HAP-1 (cell line): ENCODE data around the gene MINDY4B.

Experiments used
- DNase-seq, 2 experiments: peaks; one replicate each; pipeline ENCODE4 v3.0.0-alpha.2; 2016 to 2020; ENCODE audit warnings: low spot score in 2 of 2
- H3K27me3 ChIP-seq: fragments of 250-450 bp; sonication (Bioruptor Pico); 2 replicates; pipeline ENCODE4 v1.5.1; 2020; ENCODE audit warnings: low read depth, mild to moderate bottlenecking, moderate library complexity
- H3K36me3 ChIP-seq: fragments of 250-450 bp; sonication (Bioruptor Pico); replicated peaks from 2 replicates; pipeline ENCODE4 v1.5.1; 2020; ENCODE audit warnings: mild to moderate bottlenecking
- H3K4me1 ChIP-seq: fragments of 250-450 bp; sonication (Bioruptor Pico); 2 replicates; pipeline ENCODE4 v1.5.1; 2020; ENCODE audit warnings: mild to moderate bottlenecking
- H3K4me3 ChIP-seq: fragments of 250-450 bp; sonication (Bioruptor Pico); 2 replicates; pipeline ENCODE4 v1.5.1; 2020; ENCODE audit warnings: mild to moderate bottlenecking, moderate library complexity
- H3K9me3 ChIP-seq: fragments of 250-450 bp; sonication (Bioruptor Pico); 2 replicates; pipeline ENCODE4 v1.5.1; 2020; ENCODE audit warnings: mild to moderate bottlenecking, moderate library complexity
- in situ Hi-C: fragments of 300-500 bp; cut with MboI; formaldehyde crosslinking; loops from 3 replicates; pipeline ENCODE4 v1.14.3; 2020; ENCODE audit warnings: low sequenced_read_pairs, inconsistent platforms, mixed read lengths

Gene MINDY4B

GRCh38 chr3:150905339-150905738 lies at the start of gene MINDY4B:
MINDY4B (minus strand) TSS chr3:150905439; CDS start chr3:150905439, 0 bp downstream.
- Histone ChIP-seq H3K9me3 (no peaks in the 10 kb centered on the region), H3K36me3 (no peaks in the 10 kb centered on the region), H3K4me3 (no peak within 1 kb of the TSS), H3K4me1 (no peaks in the 10 kb centered on the region), H3K27me3 (peaks cover 50% of the 10 kb centered on the region)
- in situ Hi-C loops = loop anchor here (25.0 kb wide), 1 partner anchor 232 kb away; no protein-coding TSS in a partner anchor
- no peak for DNase-seq

GRCh38 chr3:150951923-150952322 lies 46.7 kb upstream of the MINDY4B start:
- in situ Hi-C loops = no loop called here

GRCh38 chr3:150945226-150946032 lies 40.2 kb upstream of the MINDY4B start:
- Histone ChIP-seq H3K27me3 (peaks cover 8% of the 10 kb centered on the region), H3K4me3 (no peak overlapping the region), H3K36me3 (no peaks in the 10 kb centered on the region), H3K9me3 (no peaks in the 10 kb centered on the region), H3K4me1 (no peaks in the 10 kb centered on the region)
- DNase-seq = no peak
- in situ Hi-C loops = no loop called here

More at GRCh38 chr3:150951923-150952322, 46.7 kb upstream of the MINDY4B start:
- Histone ChIP-seq H3K9me3 (no peaks in the 10 kb centered on the region), H3K36me3 (no peaks in the 10 kb centered on the region), H3K4me1 (no peaks in the 10 kb centered on the region), H3K4me3 (no peak overlapping the region), H3K27me3 (peaks cover 45% of the 10 kb centered on the region)
- no peak for DNase-seq

GRCh38 chr3:150942221-150942620 lies 37.0 kb upstream of the MINDY4B start:
- H3K9me3 ChIP-seq = no peaks in the 10 kb centered on the region
- H3K4me1 ChIP-seq = no peaks in the 10 kb centered on the region
- H3K27me3 ChIP-seq = no peaks in the 10 kb centered on the region; the same call in 1 of the 2 replicates
- in situ Hi-C loops = no loop called here
- DNase-seq = no peak
- H3K4me3 ChIP-seq = no peak overlapping the region
- no peaks in the 10 kb centered on the region for H3K36me3 ChIP-seq

- Histone ChIP-seq H3K9me3 (no peaks in the 10 kb centered on the region), H3K27me3 (peaks cover 3% of the 10 kb centered on the region; the same call in 1 of the 2 replicates), H3K36me3 (no peaks in the 10 kb centered on the region), H3K4me3 (no peak overlapping the region), H3K4me1 (no peaks in the 10 kb centered on the region)
- DNase-seq = no peak
- in situ Hi-C loops = no loop called here
Observed at GRCh38 chr3:150936693-150937092, 31.5 kb upstream of the MINDY4B start.

- H3K27me3 ChIP-seq = peaks cover 16% of the 10 kb centered on the region; the same call in 1 of the 2 replicates
- no peak overlapping the region for H3K4me3 ChIP-seq
- no peaks in the 10 kb centered on the region for H3K4me1 ChIP-seq
- in situ Hi-C loops = no loop called here
- DNase-seq = no peak
- no peaks in the 10 kb centered on the region for H3K36me3 ChIP-seq
- no peaks in the 10 kb centered on the region for H3K9me3 ChIP-seq
Observed at GRCh38 chr3:150933473-150933995, 28.3 kb upstream of the MINDY4B start.

- in situ Hi-C loops = no loop called here
- Histone ChIP-seq H3K36me3 (no peaks in the 10 kb centered on the region), H3K27me3 (0 out of 2 replicates have a peak, but pooled peaks cover 16% of the 10 kb centered on the region), H3K4me3 (no peak overlapping the region), H3K4me1 (no peaks in the 10 kb centered on the region), H3K9me3 (no peaks in the 10 kb centered on the region)
- DNase-seq = no peak
Observed at GRCh38 chr3:150931745-150932144, 26.5 kb upstream of the MINDY4B start.

GRCh38 chr3:150930839-150931238 lies 25.6 kb upstream of the MINDY4B start:
- no peaks in the 10 kb centered on the region for H3K4me1 ChIP-seq
- DNase-seq = no peak
- in situ Hi-C loops = no loop called here
- no peak overlapping the region for H3K4me3 ChIP-seq
- no peaks in the 10 kb centered on the region for H3K36me3 ChIP-seq
- H3K9me3 ChIP-seq = no peaks in the 10 kb centered on the region
- H3K27me3 ChIP-seq = 0 out of 2 replicates have a peak, but pooled peaks cover 16% of the 10 kb centered on the region

GRCh38 chr3:150928234-150928633 lies 23.0 kb upstream of the MINDY4B start:
- DNase-seq = no peak
- 0 out of 2 replicates have a peak, but pooled peaks cover 13% of the 10 kb centered on the region for H3K27me3 ChIP-seq
- in situ Hi-C loops = no loop called here

GRCh38 chr3:150926328-150926727 lies 21.1 kb upstream of the MINDY4B start:
- no peaks in the 10 kb centered on the region for H3K4me1 ChIP-seq
- H3K9me3 ChIP-seq = no peaks in the 10 kb centered on the region
- no peak for DNase-seq
- in situ Hi-C loops = no loop called here
- H3K36me3 ChIP-seq = no peaks in the 10 kb centered on the region
- 0 out of 2 replicates have a peak, but pooled peaks cover 11% of the 10 kb centered on the region for H3K27me3 ChIP-seq
- no peak overlapping the region for H3K4me3 ChIP-seq

More at GRCh38 chr3:150928234-150928633, 23.0 kb upstream of the MINDY4B start:
- Histone ChIP-seq H3K36me3 (no peaks in the 10 kb centered on the region), H3K9me3 (no peaks in the 10 kb centered on the region), H3K4me3 (no peak overlapping the region), H3K4me1 (no peaks in the 10 kb centered on the region)

GRCh38 chr3:150925751-150926201 lies 20.5 kb upstream of the MINDY4B start:
- H3K27me3 ChIP-seq = 0 out of 2 replicates have a peak, but pooled peaks cover 7% of the 10 kb centered on the region
- no peaks in the 10 kb centered on the region for H3K9me3 ChIP-seq
- H3K4me1 ChIP-seq = no peaks in the 10 kb centered on the region
- peak; percentile 56 to 83 for DNase-seq
- no peaks in the 10 kb centered on the region for H3K36me3 ChIP-seq
- in situ Hi-C loops = no loop called here
- no peak overlapping the region for H3K4me3 ChIP-seq

GRCh38 chr3:150922611-150923010 lies 17.4 kb upstream of the MINDY4B start:
- in situ Hi-C loops = loop anchor here (25.0 kb wide), 1 partner anchor 215 kb away; no protein-coding TSS in a partner anchor
- Histone ChIP-seq H3K4me3 (no peak overlapping the region), H3K36me3 (no peaks in the 10 kb centered on the region), H3K27me3 (peaks cover 27% of the 10 kb centered on the region), H3K4me1 (no peaks in the 10 kb centered on the region), H3K9me3 (no peaks in the 10 kb centered on the region)
- peak; percentile 30 to 70 for DNase-seq

- Histone ChIP-seq H3K4me3 (no peak overlapping the region), H3K27me3 (peaks cover 31% of the 10 kb centered on the region)
- in situ Hi-C loops = loop anchor here (25.0 kb wide), 1 partner anchor 216 kb away; no protein-coding TSS in a partner anchor
Observed at GRCh38 chr3:150921209-150921608, 16.0 kb upstream of the MINDY4B start.

GRCh38 chr3:150920236-150920635 lies 15.0 kb upstream of the MINDY4B start:
- in situ Hi-C loops = loop anchor here (25.0 kb wide), 1 partner anchor 217 kb away; no protein-coding TSS in a partner anchor

More at GRCh38 chr3:150921209-150921608, 16.0 kb upstream of the MINDY4B start:
- Histone ChIP-seq H3K9me3 (no peaks in the 10 kb centered on the region), H3K4me1 (no peaks in the 10 kb centered on the region), H3K36me3 (no peaks in the 10 kb centered on the region)
- DNase-seq = no peak

More at GRCh38 chr3:150920236-150920635, 15.0 kb upstream of the MINDY4B start:
- Histone ChIP-seq H3K36me3 (no peaks in the 10 kb centered on the region), H3K27me3 (peaks cover 31% of the 10 kb centered on the region), H3K4me3 (no peak overlapping the region), H3K4me1 (no peaks in the 10 kb centered on the region), H3K9me3 (no peaks in the 10 kb centered on the region)
- DNase-seq = no peak
